ENCODE results near the gene COMT.

DNA sequence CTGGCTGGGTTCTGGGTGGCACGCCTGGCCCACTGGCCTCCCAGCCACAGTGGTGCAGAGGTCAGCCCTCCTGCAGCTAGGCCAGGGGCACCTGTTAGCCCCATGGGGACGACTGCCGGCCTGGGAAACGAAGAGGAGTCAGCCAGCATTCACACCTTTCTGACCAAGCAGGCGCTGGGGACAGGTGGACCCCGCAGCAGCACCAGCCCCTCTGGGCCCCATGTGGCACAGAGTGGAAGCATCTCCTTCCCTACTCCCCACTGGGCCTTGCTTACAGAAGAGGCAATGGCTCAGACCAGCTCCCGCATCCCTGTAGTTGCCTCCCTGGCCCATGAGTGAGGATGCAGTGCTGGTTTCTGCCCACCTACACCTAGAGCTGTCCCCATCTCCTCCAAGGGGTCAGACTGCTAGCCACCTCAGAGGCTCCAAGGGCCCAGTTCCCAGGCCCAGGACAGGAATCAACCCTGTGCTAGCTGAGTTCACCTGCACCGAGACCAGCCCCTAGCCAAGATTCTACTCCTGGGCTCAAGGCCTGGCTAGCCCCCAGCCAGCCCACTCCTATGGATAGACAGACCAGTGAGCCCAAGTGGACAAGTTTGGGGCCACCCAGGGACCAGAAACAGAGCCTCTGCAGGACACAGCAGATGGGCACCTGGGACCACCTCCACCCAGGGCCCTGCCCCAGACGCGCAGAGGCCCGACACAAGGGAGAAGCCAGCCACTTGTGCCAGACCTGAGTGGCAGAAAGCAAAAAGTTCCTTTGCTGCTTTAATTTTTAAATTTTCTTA lies 27.8 kb downstream of the COMT start:
- TF ChIP-seq HDGF (IDR thresholded peaks at IDR 0.05; ENCODE audit: borderline replicate concordance) (no peak), ARNT (IDR thresholded peaks at IDR 0.05) (no peak), LEF1 (IDR thresholded peaks at IDR 0.05; ENCODE audit: borderline replicate concordance) (no peak)

Data from HEK293T (cell line).